ENCODE results near the gene HOXB9. TPM values are rescaled to one million over a fixed set of nuclear protein-coding genes. Genes with fewer than 3 reads are reported as not detected.
A peak's percentile ranks its signal among the peaks of the same experiment; 100 is the strongest.

The HOXB9 gene
- total RNA-seq, 1 donor from 2014 or later: not detected

- DNase-seq (ENCODE audit: low read depth in 2 of 2): peak in 1 of 2 donors; percentile 50
Measured at GRCh38 chr17:48587276-48588073, 38.7 kb downstream of the HOXB9 start.

DNA sequence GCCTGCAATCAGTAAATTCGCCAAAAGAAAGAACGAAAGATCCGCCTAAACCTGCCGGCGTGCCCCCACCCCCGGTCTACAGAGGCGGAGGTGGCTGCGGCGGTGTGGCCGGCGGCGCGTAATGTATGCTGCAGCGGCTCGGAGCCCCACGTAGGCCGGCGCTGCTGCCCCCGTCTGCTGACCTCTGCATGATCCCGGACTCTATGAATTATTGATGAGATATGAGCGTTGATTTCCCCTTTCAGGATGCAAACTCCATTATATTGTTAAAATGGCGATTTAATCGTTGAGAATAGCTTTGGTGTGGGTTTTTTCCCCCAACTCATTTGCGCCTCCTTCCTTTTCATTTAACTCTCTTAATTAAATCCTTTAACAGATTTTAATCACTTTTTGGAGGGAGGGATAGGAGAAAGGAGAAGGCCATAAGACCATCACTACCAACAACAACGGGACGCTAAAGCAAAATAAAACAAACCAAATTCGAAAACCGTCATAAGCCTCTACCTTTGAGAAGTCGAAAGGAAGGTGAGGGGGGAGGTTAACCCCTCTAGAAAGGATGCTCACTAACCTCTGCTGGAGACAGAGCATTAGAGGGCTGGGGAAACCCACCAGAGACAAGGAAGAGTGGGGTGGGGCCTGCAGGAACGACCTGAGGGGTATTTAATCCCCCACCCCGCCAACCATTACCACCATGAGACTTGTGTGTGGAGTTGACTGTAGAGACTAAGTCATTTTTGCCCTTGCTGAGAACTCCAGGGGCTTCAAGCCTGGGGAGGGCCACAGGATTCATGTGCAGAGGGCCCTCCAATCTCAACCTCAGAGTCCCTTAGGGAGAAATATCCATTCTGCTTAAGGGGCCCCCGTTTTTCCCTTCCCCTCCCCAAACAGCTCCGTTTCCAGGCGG, 39.6 kb downstream of the HOXB9 start:
- DNase-seq (ENCODE audit: low read depth in 2 of 2): no peak

GRCh38 chr17:48584223-48584741, 41.9 kb downstream of the HOXB9 start:
- DNase-seq (ENCODE audit: low read depth in 2 of 2): no peak

DNA sequence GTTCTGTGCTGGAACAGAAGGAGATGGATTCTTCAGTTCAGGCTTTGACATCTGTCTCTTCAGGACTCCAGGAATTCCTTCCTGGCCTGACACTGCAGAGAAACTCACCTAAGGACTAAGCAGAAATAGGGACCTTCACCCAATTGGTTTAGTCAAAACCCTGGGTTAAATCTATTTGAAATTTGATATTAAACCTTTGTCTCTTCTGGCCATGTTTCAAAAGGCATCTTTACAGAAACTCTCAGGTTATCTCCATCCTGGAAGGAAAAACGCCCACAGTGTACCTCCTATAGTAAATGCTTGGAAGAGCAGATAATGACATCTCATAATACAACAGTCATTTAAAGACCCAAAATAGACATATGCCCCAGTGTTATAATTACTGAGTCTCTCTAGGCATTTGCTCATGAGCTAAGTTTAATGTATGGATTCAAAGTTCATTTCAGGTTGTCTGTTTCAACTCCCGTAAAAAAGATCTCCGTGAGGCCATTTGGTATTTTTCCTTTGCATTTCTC, 42.4 kb downstream of the HOXB9 start:
- no peak for DNase-seq (ENCODE audit: low read depth in 2 of 2)

DNA sequence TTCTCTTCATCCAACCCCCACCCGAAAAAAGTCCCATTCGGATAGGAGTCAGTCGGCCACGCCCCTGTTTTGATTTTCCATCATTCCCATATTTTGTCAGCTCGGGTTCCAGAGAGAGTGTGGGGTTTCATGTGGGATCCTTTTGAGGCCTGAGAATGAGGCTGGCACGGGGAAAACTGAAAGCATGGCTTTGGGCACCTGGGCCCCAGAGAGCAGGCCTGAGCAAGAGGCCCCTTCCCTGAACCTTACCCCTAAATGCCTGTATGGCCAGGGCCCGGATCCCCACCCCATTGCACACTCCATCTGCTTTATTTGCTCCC, 43.4 kb downstream of the HOXB9 start:
- no peak for DNase-seq (ENCODE audit: low read depth in 2 of 2)

DNA sequence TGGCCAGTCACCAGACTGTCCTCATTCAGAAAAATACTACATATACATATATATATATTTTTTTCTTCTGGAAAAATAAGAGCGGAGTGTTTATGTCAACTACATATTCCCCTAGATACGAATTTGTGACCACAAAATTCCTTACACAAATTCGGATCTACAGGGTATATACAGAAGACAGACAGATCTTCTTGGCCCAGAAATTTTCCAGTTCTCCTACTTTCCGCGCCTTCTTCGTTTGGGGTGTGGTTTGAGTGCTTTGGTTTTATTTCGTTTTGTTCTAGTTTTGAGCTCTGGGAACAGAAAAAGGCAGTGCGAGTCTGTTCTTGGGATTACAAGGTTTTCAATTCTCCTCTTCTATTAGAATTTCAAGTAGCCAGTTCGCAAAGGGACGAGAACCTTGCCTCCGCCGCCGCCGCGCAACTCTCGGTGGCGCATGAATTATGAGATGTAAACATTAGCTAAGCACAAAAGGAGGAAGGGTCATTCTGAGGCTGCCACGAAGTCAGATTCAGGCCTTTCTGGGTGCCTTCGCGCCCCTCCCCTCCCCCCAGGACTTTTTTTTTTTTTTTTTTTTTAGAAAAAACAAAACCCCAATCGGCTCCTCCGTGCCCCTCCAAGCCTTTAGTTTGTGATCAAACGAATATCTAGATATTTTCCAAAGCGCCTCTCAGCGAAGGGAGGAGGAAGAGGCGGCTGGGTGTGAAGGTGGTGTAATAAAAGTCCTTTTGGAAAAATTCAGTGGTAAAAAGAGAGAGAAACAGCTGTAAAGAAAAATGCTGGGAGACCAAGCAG, 46.2 kb downstream of the HOXB9 start:
- no peak for DNase-seq (ENCODE audit: low read depth in 2 of 2)

DNA sequence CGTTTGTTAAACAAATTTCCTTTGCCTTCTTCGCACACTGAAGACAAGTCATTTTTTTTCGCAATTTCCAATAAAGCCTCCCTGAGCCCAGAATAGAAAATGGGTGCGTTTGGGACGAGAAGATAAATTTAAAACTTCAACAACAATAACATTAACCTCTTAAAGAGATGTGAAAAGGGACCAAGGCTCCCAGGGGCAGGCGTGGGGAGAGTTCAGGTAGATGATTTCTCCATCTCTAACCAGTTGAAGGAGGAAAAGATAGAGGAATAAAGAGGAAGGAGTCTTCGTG, 46.7 kb downstream of the HOXB9 start:
- no peak for DNase-seq (ENCODE audit: low read depth in 2 of 2)

DNA sequence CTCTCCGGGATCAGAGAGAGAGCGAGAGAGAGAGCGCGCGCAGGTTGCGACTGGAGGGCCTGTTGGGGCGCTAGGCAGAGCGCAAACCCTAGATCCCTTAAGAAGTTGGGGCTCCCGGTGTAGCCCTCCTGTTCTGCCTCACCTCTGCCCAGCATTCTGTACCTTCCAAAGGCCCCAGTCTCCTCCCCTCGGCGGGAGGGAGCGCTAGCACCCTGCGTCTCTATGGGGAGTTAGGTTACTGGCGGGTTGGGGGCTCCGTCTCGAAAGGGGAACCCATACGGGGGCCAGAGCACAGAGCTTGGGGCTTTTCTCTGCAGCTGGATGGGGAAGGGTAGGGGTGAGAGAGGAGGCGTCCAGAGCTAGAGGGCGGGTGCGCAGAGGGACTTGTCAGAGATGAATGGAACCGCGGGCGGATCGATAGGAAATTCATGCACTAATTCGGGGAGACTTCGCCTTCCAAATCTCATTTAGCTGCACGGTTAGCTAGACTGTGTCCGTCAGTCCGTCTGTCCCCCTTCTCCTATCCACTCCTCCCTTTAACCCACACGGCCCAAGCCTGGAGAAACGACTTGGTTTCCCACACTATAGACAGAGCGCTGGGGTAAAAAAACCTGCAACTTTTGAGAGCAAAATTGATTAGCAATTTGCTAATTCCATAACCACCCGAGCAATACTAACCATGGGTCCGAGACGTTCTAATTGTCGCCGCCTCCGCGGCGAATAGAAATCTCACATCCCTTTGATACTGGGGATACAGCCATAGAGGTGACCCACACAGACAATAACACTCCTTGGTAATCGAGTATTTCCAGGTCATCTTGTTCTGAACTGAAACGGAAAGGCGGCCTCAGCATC, 47.3 kb downstream of the HOXB9 start:
- peak; percentile 38 to 72 for DNase-seq (ENCODE audit: low read depth in 2 of 2)

DNA sequence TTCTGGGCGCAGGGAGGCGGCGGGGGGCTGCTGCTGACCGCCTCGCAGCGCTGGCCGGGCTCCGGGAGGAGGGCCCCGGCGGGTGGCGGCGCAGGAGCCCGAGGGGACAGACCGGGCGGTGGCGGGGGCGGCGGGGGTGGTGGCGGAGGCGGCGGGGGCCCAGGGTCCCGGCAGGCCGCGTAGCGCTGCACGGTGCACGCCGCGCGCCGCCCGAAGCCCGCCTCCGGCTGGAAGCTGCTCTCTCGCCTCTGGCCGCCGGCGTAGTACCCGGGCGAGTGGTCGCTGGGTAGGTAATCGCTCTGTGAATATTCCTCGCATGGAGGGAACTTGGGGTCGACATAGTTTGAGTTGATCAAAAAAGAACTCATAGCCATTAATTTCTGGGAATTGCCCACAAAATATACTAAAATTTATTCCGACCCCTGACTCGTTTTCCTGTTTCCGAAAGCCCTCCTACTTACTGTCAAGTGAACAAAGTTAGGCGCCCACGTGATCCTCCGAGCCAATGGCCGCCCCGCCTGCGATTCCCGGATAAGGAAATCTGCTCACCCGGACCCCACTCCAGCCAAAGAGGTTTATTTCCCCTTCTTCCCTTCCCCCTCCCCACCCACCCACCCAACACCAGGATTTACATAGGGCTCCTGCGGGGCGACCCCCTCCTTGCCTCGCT, 48.1 kb downstream of the HOXB9 start, which contains the start of gene HOXB4:
TSS of gene HOXB4 (minus strand) at position 405 of the 670 bp plus-strand sequence. CDS start at position 374, 31 bp downstream.
- DNase-seq (ENCODE audit: low read depth in 2 of 2): peak; percentile 88 to 90

- peak in 1 of 2 donors; percentile 28 for DNase-seq (ENCODE audit: low read depth in 2 of 2)
Measured at GRCh38 chr17:48577330-48577945, 48.7 kb downstream of the HOXB9 start.

DNA sequence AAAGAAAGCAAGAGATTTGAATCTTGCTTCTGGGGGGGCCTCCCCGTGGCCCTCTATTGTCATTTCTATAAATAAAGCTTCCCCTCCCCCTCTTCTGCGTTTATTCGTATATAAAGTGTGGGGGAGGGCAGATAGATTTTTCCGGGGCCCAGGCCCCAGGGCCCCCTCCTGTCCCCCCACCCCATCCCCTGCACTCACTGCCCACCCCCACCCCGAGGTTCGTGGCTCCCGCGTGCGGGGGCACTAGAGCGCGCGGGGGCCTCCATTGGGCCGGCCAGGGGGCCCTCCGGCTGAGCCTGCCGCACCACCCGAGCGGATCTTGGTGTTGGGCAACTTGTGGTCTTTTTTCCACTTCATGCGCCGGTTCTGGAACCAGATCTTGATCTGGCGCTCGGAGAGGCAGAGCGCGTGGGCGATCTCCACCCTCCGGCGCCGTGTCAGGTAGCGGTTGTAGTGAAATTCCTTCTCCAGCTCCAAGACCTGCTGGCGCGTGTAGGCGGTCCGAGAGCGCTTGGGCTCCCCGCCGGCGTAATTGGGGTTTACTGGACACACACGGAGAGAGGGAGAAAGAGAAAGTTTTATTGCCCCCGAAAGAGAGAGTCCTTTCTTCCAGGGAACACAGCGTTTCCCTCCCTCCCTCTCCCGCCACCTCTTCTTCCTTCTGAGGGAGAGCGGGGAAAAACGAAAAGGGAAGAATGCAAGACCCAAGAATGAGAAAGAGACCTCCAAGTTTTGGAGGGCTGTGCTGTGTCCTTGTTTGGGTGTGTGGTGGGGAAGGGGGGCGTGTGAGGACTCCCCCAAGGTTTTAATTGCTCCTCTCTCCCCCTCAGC, 49.5 kb downstream of the HOXB9 start:
- peak; percentile 45 to 54 for DNase-seq (ENCODE audit: low read depth in 2 of 2)

DNA sequence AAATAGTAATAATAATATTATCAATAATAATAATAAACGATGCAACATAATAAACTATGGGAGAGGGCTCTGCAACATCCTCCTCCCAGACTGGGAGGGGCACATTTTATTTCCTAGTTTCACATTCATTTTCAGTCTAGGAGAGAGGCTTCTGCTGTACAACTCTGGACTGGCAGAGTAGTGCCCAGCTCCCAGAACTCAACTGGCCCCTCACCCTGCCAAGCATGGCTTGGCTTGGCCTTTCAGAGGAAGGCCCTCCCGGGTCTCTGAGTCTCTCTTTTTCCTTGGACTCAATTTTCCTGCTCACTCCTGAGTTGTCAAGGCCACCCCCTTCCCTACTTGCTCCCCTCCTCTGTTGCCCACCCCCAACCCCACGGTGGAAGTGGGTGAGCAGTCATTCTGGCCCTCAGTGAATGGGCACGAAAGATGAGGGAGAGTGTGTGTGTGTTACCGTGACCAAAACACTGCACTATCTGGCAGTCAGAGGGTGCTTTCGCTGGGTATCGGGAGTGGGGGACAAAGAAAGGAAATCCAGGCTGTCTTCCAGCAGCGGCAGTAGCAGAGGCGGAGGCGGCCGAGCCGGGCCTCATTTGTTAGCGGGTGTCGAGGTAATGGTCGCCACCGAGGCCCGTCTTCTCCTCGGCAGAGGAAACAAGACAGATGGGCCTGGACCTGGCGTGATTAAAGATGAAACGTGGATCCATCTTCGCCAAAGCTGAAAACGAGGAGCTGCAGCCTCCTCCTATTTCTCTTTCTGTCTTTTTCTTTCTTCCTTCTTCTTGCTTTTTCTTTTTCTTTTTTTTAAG, 50.3 kb downstream of the HOXB9 start:
- peak; percentile 46 to 48 for DNase-seq (ENCODE audit: low read depth in 2 of 2)

DNA sequence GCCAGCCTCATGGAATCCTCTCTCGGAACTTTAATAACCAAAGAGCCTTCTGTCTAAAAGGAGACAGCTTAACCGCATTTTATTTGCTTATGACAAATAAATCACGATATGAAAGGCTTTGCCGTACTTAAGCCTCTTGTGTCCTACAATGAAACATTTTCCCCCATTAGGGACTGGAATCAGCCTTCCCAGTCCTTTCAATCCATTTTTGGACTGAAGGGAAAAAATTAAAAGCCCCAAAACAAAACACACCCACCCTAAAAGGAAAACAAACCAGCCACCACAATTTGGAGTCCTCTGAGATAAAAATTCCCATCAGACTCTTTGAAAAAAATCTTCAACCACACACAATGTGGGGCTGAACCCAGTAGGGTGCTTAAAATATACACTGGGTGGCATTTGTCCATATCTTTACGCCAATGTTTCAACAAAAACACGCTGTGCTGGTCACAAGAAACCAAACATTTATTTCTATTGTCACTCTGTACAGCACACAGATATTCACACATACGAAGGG, 51.0 kb downstream of the HOXB9 start:
- no peak for DNase-seq (ENCODE audit: low read depth in 2 of 2)

DNA sequence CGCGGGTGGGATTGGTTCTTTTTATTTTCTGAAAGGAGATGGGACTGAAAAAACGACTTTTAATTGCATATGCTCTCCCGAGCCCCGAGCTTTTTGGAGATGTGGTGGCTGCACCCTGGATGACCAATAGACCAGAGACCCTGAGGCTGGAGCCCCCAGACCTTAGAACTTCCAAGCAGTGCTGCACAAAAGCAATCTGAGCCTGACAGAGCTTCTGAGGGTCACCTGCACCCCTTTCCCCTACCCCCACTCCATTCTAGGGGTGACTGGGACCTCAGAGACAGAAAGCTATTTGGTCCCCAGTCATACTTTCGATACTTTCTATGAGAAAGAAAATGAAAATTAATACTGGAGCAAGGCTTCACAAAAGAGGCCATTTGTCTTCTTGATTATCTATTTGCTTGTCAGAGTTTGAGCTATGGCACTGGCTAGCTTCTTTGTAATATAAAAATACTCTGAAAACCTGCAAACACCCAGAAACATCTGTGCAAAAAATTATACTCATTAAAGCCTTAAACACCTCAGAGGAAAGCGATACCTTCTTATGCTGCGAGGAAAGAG, 51.6 kb downstream of the HOXB9 start:
- no peak for DNase-seq (ENCODE audit: low read depth in 2 of 2)

DNA sequence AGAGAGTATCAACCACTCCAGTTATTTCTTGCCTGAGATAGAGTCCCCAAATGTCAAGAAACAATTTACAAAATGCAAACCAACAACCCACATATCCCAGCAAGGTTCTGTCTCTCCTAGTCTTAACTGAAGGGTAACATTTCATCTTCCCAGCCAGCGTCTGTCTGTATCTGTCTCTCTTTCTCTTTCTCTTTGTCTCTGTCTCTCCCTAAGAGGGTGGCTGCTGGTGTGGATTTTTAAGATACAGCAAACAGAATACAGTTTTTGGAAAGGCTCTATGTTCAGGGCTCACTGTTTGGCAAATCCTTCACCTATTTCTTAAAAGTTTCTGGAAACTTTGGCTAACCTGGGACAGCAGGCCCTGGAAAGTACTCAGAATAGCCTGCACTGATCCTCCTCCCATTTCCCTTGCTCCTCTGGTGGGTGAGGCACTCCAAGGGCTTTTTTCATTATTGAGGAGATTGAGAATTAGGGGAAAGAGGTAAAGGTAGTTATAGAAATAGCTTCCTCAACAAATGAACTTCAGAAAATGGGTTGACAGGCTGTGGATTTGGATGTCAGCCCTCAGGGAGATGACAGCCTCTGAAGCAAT, 54.2 kb downstream of the HOXB9 start:
- no peak for DNase-seq (ENCODE audit: low read depth in 2 of 2)

Data from lung microvascular endothelial cell (primary cell).